GM19238 (cell line): ENCODE data around the gene INSRR.

Experiments used
- DNase-seq: peaks from one replicate; pipeline ENCODE4 v3.0.0; 2011; ENCODE audit warnings: low spot score; ENCODE audit not compliant: insufficient read length

INSRR gene

DNA sequence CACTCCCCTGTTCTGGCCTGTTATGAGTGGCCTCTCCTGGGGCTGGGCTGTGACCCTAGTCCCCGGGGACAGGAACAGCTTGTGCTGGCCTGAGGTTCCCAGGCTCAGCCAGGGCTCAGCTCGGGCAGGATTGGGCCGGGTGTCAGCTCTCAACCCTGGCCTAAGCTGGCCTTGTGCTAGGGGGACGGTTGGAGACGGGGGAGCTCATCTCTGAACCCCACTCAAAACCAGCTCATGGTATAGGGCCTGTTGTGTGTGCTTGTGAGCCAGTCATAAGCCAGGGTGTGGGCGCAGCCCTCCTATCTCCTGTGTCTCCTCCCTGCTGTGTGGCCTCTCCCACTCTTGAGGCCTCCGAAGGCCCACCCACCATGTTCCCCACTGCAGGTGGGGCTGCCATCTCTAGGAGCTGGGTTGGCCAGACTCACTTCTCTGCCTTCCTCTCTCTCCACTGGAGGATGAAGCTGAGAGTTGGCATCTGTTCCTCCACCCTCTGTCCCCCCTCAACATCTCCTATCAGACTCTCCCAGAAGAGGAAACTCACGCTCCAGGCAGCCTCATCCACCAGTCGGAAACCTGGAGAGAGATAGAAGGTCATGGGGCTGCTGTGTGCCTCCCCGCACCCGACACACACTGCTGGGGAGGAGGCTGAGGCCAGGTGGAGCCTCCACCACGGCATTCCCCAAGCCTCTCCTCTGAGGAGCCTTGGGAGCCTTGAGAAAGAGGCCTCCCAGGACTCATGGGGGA is 36.0 kb upstream of the INSRR start:
- DNase-seq, result no peak

DNA sequence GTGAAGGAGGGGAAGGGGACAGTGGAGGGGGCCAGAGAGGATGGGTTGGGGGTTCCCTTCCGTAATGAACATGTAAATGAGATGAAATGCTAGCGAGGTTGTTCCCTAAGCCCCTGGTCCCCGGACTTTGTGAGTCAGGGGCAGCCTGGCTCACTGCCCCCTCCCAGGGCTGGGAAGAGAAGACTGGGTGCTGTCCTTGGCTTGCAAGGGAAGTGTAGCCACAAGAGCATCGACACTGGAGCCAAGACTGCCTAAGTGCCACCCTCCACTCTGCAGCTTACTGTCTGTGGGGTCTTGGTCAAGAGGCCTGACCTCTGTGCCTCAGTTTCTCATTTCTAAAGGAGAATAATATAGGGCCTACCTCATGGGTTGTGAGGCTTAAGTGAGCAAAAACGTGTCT is 35.1 kb upstream of the INSRR start:
- no peak for DNase-seq

DNA sequence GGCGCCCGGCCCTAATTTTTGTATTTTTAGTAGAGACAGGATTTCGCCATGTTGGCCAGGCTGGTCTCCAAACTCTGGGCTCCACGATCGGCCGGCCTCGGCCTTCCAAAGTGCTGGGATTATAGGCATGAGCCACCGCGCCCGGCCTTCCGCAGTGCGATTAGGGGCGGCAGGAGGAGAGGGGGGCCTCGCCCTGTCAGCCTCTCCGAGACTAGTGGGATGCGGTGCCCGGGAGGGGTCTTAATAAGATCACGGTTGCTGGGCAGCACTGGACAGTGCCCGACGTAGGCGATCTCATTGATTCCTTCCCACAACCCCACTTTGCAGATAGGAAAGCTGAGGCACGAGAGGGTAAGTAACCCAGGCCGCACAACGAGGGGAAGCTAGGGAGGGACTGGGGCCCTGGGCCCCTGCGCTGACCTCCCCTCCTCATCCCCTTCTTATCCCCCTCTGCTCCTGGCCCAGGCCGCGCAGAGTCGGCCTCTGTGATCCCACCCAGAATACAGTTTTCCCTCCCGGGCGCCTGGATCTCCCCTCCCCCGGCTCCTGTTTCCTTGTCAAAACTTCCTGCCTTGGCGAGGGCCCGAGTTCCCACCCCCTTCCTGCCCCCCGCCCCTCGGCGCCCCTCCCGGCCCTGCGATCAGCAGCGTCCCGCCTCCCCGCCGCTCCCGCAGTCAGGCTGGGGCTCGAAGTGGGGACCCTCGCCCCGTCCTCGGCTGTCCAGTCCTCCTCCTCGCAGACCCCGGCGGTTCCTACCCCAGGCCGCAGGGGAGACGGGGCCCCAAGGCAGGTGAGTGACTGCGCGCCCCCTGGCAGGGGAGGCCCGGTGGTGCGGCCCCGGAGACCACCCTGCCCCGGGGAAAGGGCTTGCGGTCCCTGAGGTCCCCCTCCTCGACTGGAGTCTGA is 34.4 kb upstream of the INSRR start, which contains the start of gene PEAR1:
Gene PEAR1, plus strand, starts transcription at position 671 of the 906 bp plus-strand sequence. CDS start 10,209 bp downstream, outside the sequence.
- no peak for DNase-seq

DNA sequence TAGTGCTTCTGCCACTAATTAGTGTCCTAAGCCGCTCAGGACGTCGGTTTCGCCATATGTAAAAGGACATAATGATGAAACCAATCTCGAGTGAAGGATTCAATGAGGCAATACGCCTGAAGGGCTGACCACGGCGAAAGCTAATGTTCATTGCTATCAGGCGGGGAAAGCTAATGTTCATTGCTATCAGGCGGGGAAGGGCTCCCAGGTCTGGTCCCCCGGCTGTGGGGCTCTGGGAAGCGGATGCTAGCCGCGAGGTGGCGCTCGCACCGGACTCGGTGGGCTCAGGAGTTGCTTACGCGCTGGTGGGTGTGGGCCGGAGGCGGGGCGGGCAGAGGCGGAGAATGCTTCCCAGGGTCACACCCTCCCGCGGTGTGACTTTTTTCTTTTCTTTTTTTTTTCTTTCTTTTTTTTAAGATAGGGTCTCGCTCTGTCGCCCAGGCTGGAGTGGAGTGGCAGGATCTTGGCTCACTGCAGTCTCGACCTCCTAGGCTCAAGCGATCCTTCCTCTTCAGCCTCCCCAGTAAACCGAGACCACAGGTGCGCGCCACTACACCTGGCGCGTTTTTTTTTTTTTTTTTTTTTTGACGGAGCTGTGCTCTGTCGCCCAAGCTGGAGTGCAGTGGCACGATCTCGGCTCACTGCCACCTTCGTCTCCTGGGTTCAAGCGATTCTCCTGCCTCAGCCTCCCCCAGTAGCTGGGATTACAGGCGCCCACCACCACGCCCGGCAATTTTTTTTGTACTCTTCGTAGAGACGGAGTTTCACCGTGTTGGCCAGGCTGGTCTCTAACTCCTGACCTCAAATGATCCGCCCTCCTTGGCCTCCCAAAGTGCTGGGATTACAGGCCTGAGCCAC is 33.5 kb upstream of the INSRR start:
- peak; percentile 78 for DNase-seq

DNA sequence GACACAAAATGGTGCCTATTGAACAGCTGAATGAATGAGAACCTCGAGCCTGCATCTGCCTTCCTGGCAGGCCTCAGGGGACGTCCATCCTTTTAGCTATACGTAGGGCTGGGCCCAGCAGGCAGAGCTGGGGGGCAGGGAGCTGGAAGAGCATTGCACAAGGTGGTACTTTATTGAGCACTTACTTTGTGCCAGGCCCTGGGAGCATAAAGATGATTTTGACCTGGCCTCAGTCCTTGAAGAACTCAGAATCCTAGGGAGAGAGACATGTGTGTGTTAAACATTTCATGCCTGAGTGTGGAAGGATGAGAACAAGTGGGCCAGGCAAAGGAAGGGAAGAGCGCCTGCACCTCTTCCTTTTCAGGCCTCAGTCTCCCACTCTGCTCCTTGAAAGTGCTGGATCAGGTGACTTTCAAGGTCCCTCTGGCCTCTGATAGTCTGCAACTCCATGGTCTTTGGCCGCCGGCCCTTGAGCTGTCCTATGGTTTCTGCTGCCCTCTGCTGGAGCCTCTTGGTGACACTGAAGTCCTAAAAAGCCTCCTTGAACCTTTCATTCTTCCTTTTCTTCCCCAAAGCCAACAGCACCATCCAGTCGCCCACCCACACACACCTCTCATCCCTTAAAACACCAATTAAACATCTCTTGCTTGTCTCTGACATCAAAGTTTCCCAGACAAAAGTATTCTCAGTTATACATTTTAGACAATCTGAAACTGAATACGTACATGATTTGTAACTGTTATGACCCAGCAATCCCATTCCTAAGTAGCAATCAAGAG is 31.1 kb upstream of the INSRR start:
- peak; percentile 66 for DNase-seq

DNA sequence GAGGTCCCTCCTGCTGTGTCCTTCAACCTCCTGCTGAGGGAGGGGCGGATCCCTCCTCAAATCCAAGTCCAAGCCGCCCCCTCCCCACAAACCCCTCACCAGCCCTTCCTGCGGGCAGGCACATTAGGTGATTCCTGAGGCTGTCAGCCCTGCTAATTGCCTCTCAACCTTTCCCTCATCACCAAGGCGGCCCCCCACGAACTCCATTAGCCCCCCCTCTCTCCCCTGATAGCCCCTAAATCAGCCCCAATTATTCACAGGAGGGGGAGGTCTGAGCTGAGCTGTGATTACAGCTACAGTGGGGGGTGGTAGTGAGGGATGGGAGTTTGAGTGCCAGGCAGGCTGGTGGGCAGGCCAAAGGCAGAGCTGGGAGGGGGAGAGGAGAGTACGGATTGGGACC is 28.8 kb upstream of the INSRR start:
- no peak for DNase-seq

DNA sequence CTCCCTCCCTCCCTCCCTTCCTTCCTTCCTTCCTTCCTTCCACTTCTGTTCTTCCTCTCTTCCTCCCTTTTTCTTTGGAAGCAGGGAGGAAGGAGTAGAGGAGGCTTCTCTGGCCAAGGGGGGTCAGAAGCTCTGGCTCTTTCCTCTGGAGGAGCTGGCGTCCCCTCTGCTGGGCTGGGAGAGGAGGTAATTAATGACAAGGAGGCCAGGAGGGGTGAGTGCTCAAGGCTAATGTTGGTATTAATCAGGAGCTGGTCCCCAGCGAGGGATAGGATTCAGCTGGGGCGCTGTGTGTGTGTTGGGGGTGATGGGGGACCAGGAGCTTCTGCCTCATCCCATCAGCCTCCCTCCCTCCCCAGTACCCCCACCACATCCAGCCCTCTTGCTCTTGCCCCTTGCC is 28.4 kb upstream of the INSRR start:
- DNase-seq, result no peak

DNA sequence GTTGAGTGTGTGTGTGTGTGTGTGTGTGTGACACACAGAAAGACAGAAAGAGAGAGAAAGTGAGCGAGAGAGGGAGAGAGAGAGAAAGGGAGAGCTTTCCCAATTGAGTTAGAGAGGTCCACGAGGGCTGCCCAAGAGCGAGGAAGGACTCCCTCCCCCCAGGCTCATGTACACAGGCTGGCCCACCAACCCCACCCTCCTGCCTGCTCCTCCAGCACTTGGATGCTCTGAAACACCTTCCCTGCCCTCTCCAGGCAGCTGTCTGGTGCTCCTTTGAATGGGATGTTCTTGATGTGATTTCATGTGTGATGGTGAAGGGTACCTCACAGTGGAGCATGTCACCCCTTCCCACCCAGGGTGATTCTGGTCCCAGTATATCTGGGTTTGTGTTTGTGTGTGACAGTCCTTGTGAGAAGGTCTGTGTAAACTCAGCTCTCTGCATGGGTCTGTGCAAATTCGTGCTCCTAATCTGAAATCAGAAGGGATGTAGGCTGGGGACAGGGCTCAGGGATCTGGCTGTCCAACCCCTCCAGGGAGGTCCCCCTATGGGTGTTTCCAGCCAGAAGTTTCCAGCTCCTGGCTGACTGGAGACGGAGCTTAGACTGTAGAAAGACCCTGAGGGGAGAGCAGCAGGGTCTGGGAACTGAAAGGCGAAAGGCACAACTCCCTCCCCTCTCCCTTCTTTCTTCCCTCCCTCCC is 27.8 kb upstream of the INSRR start:
- no peak for DNase-seq

DNA sequence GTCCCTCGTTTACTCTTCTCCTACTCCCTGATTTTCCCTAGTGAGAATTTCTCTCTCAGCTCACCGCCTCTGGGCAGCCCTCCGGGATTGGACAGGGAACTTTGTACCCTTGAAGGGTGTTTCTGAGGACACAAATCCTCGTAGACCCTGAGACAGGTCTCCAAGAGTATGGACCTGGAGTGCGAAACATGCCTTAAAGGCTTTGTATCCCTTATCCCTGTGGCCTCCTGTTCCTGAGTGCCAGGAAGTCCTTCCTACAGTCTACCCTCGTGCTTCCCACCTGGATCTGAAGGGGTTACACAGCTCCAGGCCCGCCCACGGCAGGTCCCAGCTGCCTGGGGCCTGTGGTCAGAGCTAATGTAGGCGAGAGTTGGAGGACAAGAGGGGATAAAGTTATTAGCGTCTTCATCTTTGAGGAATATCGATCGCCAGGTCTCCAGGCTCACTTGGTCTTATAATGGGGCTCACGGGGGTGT is 27.0 kb upstream of the INSRR start:
- no peak for DNase-seq

DNA sequence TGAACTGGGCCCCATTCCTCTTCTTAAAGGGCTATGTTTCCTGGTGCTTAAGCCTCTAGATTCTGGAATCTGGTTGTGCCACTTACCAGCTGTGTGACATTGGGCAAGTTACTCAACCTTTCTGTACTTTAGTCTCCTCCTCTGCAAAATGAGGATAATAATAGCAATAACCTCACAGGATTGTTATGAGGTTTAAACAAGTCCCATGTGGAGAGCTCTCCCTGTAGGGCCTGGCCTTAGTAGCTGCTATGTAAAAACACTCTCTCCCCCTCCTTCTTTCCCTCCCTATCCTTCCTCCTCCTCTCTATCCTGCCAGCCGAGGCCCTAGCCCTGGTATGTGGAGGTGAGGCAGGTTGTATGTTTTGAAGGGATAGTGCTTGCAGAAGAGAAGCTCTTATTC is 26.4 kb upstream of the INSRR start:
- DNase-seq, result no peak

DNA sequence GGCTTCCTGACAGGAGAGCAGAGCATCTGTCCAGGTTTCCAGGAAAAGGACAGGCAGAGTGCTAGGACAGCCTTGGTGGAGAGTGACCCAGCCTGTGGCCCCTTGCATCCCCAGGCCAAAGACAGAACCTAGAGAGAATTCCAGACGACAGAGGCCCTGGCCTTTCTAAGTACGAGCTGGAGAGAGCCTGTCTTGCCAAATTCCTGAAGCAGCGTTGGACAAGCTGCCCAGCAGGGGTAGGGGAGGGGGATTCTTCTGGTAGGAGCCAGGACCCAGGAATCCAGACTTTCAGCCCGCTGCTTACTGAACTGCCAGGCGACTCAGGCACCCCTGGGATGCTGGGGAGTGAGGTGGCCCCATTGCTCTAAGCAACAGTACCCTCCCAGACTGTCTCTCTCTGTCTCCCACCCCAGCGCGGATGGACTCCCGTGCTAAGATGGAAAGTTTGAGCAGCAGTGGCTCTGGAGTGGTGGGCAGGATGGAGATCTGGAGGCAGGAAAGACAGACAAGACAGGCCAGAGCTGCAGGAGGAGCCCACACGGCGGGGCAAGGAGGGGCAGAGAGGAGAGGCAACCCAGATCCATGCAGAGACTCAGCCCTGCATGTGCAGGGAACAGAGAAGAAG is 25.8 kb upstream of the INSRR start:
- no peak for DNase-seq

DNA sequence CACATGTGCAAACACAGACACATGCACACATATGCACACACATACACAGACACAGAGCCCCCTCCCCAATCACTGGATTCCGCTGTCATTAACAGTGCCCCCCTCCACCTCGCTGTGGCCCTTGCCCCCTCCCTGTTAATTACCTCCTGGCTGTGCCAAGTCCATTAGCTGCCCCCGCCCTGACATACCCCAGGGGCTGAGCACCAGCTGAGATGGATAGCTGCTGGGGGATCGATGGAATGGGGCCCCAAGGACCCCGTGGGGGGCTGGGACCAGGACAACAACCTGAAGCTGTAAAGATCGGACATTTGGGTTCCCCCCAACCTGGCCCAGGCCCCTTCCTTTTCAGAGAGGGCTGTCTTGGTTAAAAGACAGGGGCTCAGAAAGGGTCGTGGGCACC is 25.0 kb upstream of the INSRR start:
- no peak for DNase-seq

DNA sequence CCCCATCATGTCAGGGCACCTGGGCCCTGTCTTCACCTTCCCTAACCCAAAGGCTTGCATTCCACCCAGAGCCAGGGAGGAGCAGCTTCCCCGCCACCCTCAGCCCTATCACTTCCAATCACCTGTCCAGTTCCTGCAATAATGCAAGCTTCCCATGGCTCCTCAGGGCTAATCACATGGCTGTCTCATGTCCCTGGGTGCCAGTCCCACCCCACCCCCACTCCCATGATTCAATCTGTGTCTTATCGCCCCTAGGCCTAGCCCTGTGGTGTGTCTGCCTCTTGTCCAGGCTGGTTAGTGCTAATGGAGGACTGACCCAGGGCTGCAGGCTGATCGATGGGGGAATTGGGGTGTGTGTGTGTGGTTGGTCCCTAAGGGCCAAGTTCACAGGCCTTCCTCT is 23.6 kb upstream of the INSRR start:
- no peak for DNase-seq

DNA sequence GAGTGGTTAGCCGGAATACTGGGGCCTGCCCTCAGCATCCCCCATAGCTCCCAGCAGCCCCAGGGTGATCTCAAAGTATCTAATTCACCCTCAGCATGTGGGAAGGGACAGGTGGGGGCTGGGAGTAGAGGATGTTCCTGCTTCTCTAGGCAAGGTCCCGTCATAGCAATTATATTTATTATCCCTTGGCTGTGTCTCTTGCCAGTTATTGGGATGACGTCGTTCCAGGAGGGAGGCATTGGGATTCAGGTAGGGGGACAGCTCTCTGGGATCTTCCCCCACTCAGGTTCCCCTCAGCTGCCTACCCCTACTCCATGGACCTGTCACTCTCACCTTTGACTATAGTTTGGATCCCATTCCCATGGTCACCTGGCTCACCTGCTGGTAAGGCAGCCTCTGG is 22.7 kb upstream of the INSRR start:
- DNase-seq, result no peak

DNA sequence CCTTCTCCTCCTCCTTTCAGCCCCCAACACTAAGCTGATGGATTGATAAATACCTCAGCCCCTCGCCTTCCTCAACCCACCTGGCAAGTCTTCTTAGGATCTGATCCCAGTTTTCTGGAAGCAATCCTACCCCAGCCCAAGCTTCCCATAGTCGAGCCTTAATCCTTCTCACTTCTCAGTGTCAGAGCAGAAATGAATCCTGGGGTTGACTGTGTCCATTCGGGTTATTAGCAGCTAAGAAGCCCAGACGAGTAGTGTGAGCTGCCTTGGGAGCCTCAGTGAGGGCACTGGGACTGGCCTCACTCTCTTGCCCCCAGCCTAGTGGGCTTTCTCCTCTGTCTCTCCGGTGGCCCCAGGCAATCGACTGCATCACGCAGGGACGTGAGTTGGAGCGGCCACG is 22.2 kb upstream of the INSRR start:
- no peak for DNase-seq

DNA sequence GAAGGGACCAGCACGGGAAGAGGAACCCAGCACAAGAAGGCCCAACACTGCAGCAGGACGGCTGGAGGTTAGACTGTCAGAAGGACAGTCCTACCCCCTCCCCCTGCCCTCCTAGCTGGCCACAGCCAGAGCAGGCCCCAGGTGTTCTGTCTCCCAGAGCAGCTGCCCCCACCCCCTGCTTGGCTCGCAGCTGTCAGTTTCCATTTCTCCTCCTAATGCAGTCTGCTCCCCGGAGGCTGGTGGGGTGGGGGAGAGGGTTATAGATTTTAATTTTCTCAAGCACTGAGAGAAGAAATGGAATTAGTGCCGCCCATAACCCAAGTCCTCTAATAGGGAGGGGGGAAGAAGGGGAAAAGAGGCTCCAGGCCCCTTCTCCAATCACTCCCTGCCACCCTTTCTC is 21.6 kb upstream of the INSRR start:
- DNase-seq, result no peak

DNA sequence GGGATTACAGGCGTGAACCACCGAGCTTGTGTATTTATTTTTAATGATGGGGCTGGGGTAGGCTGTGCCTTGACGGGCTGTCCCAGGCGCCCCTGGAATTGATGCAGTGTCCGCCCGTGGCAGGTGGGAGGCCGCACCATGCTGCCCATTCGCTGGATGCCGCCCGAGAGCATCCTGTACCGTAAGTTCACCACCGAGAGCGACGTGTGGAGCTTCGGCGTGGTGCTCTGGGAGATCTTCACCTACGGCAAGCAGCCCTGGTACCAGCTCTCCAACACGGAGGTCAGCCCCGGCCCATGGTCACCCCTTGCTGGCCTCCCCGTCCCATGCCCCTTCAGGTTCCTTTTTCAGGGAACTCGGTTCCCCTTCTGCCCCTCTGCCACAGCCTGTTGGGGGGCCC is 21.0 kb upstream of the INSRR start:
- no peak for DNase-seq

DNA sequence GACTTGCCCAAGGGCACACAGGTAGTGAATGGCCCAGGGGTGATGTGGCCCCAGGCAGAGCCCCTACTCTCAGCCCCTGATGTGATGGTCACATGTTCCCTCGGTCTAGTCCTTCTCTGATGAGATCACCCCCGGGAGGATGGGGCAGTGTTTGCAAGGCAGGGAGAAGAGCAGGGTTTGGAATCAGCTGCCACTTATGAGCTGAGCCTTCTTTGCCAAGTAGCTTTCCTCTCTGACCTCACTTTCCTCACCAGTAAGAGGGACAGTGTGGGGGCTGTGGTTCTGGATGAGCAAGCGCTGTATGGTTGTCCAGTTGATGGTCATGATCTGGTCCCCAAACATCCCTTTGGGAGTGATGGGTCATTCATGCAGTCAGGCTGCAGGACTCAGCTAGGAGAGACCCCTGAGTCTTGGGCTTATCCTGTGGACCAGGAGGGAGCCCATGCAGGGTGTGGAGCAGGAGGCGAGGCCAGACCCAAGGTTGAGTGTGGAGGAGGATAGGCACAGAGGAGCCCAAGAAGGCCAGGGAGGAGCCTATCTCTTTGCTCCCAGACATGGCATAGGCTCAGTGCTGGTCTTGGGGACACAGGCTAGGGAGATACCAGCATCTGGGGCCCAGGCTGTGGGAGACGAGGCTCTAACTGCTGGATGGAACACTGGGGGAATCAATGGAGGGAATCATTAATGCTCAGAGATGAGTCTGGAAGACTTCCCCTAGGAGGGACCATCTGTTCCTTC is 18.7 kb upstream of the INSRR start:
- no peak for DNase-seq

DNA sequence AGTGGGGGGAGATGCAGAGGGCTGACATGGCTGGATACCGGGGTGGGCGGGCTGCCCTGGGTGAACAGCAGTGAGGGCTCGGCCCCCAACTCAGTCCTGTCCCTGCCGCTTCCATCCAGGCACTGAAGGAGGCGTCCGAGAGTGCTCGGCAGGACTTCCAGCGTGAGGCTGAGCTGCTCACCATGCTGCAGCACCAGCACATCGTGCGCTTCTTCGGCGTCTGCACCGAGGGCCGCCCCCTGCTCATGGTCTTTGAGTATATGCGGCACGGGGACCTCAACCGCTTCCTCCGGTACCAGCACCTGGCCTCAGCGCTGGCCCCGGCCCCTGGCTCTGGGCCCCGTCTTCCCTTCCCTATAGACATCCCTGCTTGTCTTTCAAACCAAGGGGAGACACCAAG is 17.4 kb upstream of the INSRR start:
- DNase-seq, result no peak
